ENCODE data around the gene ARHGEF33. TPM values are rescaled to one million over a fixed set of nuclear protein-coding genes. Genes with fewer than 3 reads are reported as not detected.

The ARHGEF33 gene
- total RNA-seq, 1 donor from 2014 or later: 1.5 TPM

- Histone ChIP-seq H3K36me3 (no peaks in the 10 kb centered on the region), H3K4me1 (no peaks in the 10 kb centered on the region), H3K9me3 (no peaks in the 10 kb centered on the region), H3K27me3 (ENCODE audit: low read depth) (no peaks in the 10 kb centered on the region), H3K4me3 (no peak overlapping the region), H3K27ac (no peak overlapping the region)
- intact Hi-C loops (cut with DNase I): no loop called here
- DNase-seq: no peak
- no peak for ATAC-seq
- TF ChIP-seq CTCF (IDR thresholded peaks at IDR 0.05): no peak
These were observed 33.2 kb downstream of the ARHGEF33 start for GRCh38 chr2:38922902-38923301.

GRCh38 chr2:38925982-38926381 lies 36.3 kb downstream of the ARHGEF33 start:
- Histone ChIP-seq H3K4me1 (no peaks in the 10 kb centered on the region), H3K9me3 (no peaks in the 10 kb centered on the region), H3K27ac (no peak overlapping the region), H3K27me3 (ENCODE audit: low read depth) (no peaks in the 10 kb centered on the region), H3K36me3 (no peaks in the 10 kb centered on the region), H3K4me3 (no peak overlapping the region)
- no peak for ATAC-seq
- intact Hi-C loops (cut with DNase I): no loop called here
- no peak for DNase-seq
- TF ChIP-seq CTCF (IDR thresholded peaks at IDR 0.05): no peak

GRCh38 chr2:38930600-38930999 lies 40.9 kb downstream of the ARHGEF33 start:
- no peaks in the 10 kb centered on the region for H3K4me1 ChIP-seq
- H3K4me3 ChIP-seq: no peak overlapping the region
- no peak for TF ChIP-seq CTCF (IDR thresholded peaks at IDR 0.05)
- ATAC-seq (no peak), DNase-seq (no peak)
- no peak overlapping the region for H3K27ac ChIP-seq
- H3K9me3 ChIP-seq: no peaks in the 10 kb centered on the region
- intact Hi-C loops (cut with DNase I): no loop called here
- H3K36me3 ChIP-seq: no peaks in the 10 kb centered on the region
- H3K27me3 ChIP-seq (ENCODE audit: low read depth): no peaks in the 10 kb centered on the region

- TF ChIP-seq CTCF (IDR thresholded peaks at IDR 0.05): no peak
- no peaks in the 10 kb centered on the region for H3K36me3 ChIP-seq
- H3K27me3 ChIP-seq (ENCODE audit: low read depth): no peaks in the 10 kb centered on the region
- no peak for DNase-seq
- no peak for ATAC-seq
- H3K9me3 ChIP-seq: no peaks in the 10 kb centered on the region
- intact Hi-C loops (cut with DNase I): no loop called here
- H3K4me3 ChIP-seq: no peak overlapping the region
- H3K4me1 ChIP-seq: no peaks in the 10 kb centered on the region
- H3K27ac ChIP-seq: no peak overlapping the region
These were observed 42.9 kb downstream of the ARHGEF33 start for GRCh38 chr2:38932586-38932985.

GRCh38 chr2:38933653-38934052 lies 44.0 kb downstream of the ARHGEF33 start:
- Histone ChIP-seq H3K27ac (no peak overlapping the region), H3K27me3 (ENCODE audit: low read depth) (no peaks in the 10 kb centered on the region), H3K9me3 (no peaks in the 10 kb centered on the region), H3K4me1 (no peaks in the 10 kb centered on the region), H3K36me3 (no peaks in the 10 kb centered on the region), H3K4me3 (no peak overlapping the region)
- no peak for ATAC-seq
- intact Hi-C loops (cut with DNase I): no loop called here
- no peak for TF ChIP-seq CTCF (IDR thresholded peaks at IDR 0.05)
- DNase-seq: no peak

GRCh38 chr2:38934742-38935141 lies 45.1 kb downstream of the ARHGEF33 start:
- Histone ChIP-seq H3K4me1 (no peaks in the 10 kb centered on the region), H3K27ac (no peak overlapping the region), H3K9me3 (no peaks in the 10 kb centered on the region), H3K4me3 (no peak overlapping the region), H3K27me3 (ENCODE audit: low read depth) (no peaks in the 10 kb centered on the region), H3K36me3 (no peaks in the 10 kb centered on the region)
- intact Hi-C loops (cut with DNase I): no loop called here
- ATAC-seq (no peak), DNase-seq (no peak)
- TF ChIP-seq CTCF (IDR thresholded peaks at IDR 0.05): no peak

Measured in lower lobe of right lung (tissue), 2 donors.